ENCODE data around the gene DBI. TPM values are rescaled to one million over a fixed set of nuclear protein-coding genes. Genes with fewer than 3 reads are reported as not detected.

The DBI gene
- total and polyA plus RNA-seq, 2 of the 8 experiments (the other 6 are each of a cell fraction or from before 2014, with no cell fraction given): 180 to 212 TPM

- no peak overlapping the region for H2BK20ac ChIP-seq (ENCODE audit: low read length)
- no peak overlapping the region for H2AFZ ChIP-seq (ENCODE audit: low read length)
- no peaks in the 10 kb centered on the region; the same call in 1 of the 2 replicates for H3K79me1 ChIP-seq (ENCODE audit: low read depth, low read length)
- WGBS, 2 experiments (ENCODE audit: extremely low coverage in 1 of 2, insufficient coverage in 1 of 2, insufficient read length in 1 of 2, insufficient replicate concordance in 2 of 2, low coverage in 1 of 2, low lambda C conversion rate in 2 of 2, missing lambda C conversion rate in 1 of 2): 90% methylated on average over 3 of the region's 3 CpGs; no CpG with 5 or more reads in 1 of the 2 experiments
- H3K27ac ChIP-seq (ENCODE audit: low read depth, low read length): no peak overlapping the region
- no peak overlapping the region for H2BK5ac ChIP-seq (ENCODE audit: low read depth, low read length)
- H3K4ac ChIP-seq (replicated peaks; ENCODE audit: insufficient read length, low read depth, low read length): no peak overlapping the region
- H3K79me2 ChIP-seq (ENCODE audit: control insufficient read depth in 1 of 2, insufficient read depth in 2 of 2, low read length in 2 of 2): no peaks in the 10 kb centered on the region
- POLR2A ChIA-PET (ENCODE audit: partially characterized antibody): no interaction called here
- no peak overlapping the region for H3K18ac ChIP-seq (ENCODE audit: extremely low read depth, low read length)
- CTCF ChIA-PET (ENCODE audit: partially characterized antibody): interaction anchor here (1.0 to 1.6 kb wide), 3 partner anchors 14 to 99 kb away, joined by 3 to 7 read pairs (median 3); no protein-coding TSS in a partner anchor
- FAIRE-seq (no peak), DNase-seq (ENCODE audit: low read depth in 1 of 2, low spot score in 2 of 2) (no peak)
- no peaks in the 10 kb centered on the region for H3K27me3 ChIP-seq (replicated peaks in 1 of 4; ENCODE audit: control insufficient read depth in 3 of 4, extremely low read depth in 1 of 4, insufficient read depth in 3 of 4, low read length in 3 of 4)
- H4K5ac ChIP-seq (ENCODE audit: insufficient read length, low read depth, low read length): no peak overlapping the region
- no peak overlapping the region for H4K91ac ChIP-seq (replicated peaks; ENCODE audit: insufficient read length, low read length)
- no peaks in the 10 kb centered on the region for H4K20me1 ChIP-seq (replicated peaks in 1 of 2; ENCODE audit: control insufficient read depth in 1 of 2, insufficient read depth in 2 of 2, low read length in 2 of 2)
- H2BK120ac ChIP-seq (replicated peaks; ENCODE audit: low read depth, low read length): no peak overlapping the region
- H2BK12ac ChIP-seq (ENCODE audit: low read depth, low read length): no peak overlapping the region
- H3K4me1 ChIP-seq (replicated peaks in 1 of 4; ENCODE audit: control insufficient read depth in 3 of 4, insufficient read depth in 4 of 4, low read length in 3 of 4): peaks cover 0 to 4% (median 3%) of the 10 kb centered on the region in 4 experiments; a peak in 2 of 7 replicates
- no peak overlapping the region for H3K4me3 ChIP-seq (ENCODE audit: extremely low read depth in 1 of 4, insufficient read depth in 2 of 4, low read depth in 3 of 4, low read length in 4 of 4)
- H3K23me2 ChIP-seq (ENCODE audit: low read depth, low read length): no peaks in the 10 kb centered on the region
- H3K36me3 ChIP-seq (ENCODE audit: control insufficient read depth in 2 of 4, insufficient read depth in 4 of 4, low read length in 3 of 4): no peaks in the 10 kb centered on the region
- H2BK15ac ChIP-seq (ENCODE audit: low read length): no peak overlapping the region
- no peak overlapping the region for H3K23ac ChIP-seq (ENCODE audit: insufficient read length)
- no peak overlapping the region for H2AK5ac ChIP-seq (ENCODE audit: low read depth, low read length)
- H3K4me2 ChIP-seq (ENCODE audit: insufficient read depth in 1 of 2, low read depth in 2 of 2, low read length in 2 of 2): no peak overlapping the region
- no peak overlapping the region for H3K14ac ChIP-seq (ENCODE audit: insufficient read length)
- H3K56ac ChIP-seq (replicated peaks; ENCODE audit: insufficient read length, low read depth, low read length): no peak overlapping the region
- H4K8ac ChIP-seq (ENCODE audit: extremely low read depth, insufficient read depth, low read length): no peak overlapping the region
- no peaks in the 10 kb centered on the region; a peak in 1 of 4 replicates for H3K9me3 ChIP-seq (ENCODE audit: insufficient read depth in 2 of 2, low read depth in 1 of 2, low read length in 1 of 2)
- no peak overlapping the region for H3K9ac ChIP-seq (replicated peaks in 1 of 4; ENCODE audit: extremely low read depth in 1 of 4, low read depth in 3 of 4, low read length in 3 of 4)
- TF ChIP-seq ZNF274 (IDR thresholded peaks at IDR 0.05; ENCODE audit: borderline replicate concordance, extremely low read depth, low read length) (no peak), TBP (IDR thresholded peaks at IDR 0.05; ENCODE audit: low read depth, low read length) (no peak), GABPA (IDR thresholded peaks at IDR 0.05; ENCODE audit: borderline replicate concordance, insufficient read depth, low read length) (no peak), CTCF (IDR thresholded peaks at IDR 0.05; ENCODE audit: control extremely low read depth in 1 of 3, insufficient read depth in 1 of 3, low read depth in 1 of 3, low read length in 3 of 3) (no peak), CBX8 (IDR thresholded peaks at IDR 0.05; ENCODE audit: borderline replicate concordance, low read depth, low read length) (no peak), CTBP2 (IDR thresholded peaks at IDR 0.05; ENCODE audit: borderline replicate concordance, insufficient read depth, insufficient read length, low read length) (no peak), E2F6 (IDR thresholded peaks at IDR 0.05) (no peak), CHD2 (IDR thresholded peaks at IDR 0.05; ENCODE audit: low read length) (no peak), TAF7 (optimal IDR thresholded peaks at IDR 0.05; ENCODE audit: borderline replicate concordance, low read depth, low read length) (no peak), RXRA (IDR thresholded peaks at IDR 0.05; ENCODE audit: insufficient read depth, low read depth, low read length) (no peak)
These were observed 18.7 kb downstream of the DBI start for GRCh38 chr2:119385466-119385865.
